Measurements from ENCODE around the gene CBLB. TPM values are rescaled to one million over a fixed set of nuclear protein-coding genes. Genes with fewer than 3 reads are reported as not detected.

Gene CBLB
- total RNA-seq, 6 experiments from 2014 or later: 17.6 to 22.6 (median 20.6) TPM

DNA sequence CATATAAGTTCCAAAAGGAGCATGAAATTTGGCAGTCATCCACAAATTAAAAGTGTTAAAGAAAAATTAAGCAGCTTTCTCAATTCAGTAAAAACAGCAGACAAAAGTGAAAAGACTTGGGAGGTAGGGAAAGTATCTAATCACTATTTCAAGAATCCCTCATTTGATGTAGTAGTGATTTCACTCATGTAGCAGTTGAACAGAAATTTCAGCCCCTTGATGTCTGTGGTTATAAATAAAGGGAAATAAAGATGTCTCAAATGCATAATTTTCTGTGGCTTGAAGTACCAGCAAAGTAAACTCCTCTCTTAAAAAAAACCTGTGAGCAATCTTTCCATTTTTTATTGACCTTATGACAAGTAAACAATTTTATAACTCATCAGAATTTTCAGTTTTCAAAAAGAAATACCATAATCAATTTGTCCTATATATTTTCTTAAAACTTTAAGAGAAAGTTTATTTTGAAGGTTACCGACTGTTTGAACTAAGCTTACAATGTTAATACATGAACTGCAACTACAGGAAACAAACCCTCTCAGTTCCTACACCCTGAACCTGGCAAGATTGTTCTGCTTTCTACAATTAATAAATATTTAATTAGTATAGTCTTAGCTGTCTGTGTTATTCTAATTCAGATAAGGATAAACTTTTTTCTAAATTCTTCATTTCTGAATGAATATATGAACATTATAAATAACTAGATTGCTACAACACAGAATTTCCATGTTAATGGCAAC, 94.2 kb downstream of the CBLB start:
- no peak overlapping the region for H3K27ac Mint-ChIP-seq
- TF ChIP-seq, protein P1, sequence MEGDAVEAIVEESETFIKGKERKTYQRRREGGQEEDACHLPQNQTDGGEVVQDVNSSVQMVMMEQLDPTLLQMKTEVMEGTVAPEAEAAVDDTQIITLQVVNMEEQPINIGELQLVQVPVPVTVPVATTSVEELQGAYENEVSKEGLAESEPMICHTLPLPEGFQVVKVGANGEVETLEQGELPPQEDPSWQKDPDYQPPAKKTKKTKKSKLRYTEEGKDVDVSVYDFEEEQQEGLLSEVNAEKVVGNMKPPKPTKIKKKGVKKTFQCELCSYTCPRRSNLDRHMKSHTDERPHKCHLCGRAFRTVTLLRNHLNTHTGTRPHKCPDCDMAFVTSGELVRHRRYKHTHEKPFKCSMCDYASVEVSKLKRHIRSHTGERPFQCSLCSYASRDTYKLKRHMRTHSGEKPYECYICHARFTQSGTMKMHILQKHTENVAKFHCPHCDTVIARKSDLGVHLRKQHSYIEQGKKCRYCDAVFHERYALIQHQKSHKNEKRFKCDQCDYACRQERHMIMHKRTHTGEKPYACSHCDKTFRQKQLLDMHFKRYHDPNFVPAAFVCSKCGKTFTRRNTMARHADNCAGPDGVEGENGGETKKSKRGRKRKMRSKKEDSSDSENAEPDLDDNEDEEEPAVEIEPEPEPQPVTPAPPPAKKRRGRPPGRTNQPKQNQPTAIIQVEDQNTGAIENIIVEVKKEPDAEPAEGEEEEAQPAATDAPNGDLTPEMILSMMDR (IDR thresholded peaks at IDR 0.05): no peak
- no peak overlapping the region for H3K4me3 Mint-ChIP-seq
- H3K27me3 Mint-ChIP-seq (ENCODE audit: insufficient read depth): no peaks in the 10 kb centered on the region; the same call in 1 of the 2 replicates
- DNase-seq: no peak
- peaks cover 14% of the 10 kb centered on the region for H3K36me3 Mint-ChIP-seq (ENCODE audit: low read depth)
- H3K9me3 Mint-ChIP-seq: no peaks in the 10 kb centered on the region
- peaks cover 10% of the 10 kb centered on the region for H3K4me1 Mint-ChIP-seq (ENCODE audit: low read depth)

DNA sequence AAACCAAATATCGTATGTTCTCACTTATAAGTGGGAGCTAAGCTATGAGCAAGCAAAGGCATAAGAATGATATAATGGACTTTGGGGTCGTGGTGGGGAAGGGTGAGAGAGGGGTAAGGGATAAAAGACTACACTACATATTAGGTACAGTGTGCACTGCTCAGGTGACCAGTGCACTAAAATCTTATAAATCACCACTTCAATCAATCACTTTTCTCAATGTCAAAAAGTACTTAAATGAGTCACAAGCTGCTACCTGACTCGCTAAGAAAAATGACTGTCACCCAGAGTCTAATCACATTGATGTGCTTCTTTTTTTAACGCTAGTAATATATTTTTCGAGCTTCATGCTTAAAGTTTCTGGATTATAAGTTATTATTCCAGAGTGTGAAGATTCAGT, 95.5 kb downstream of the CBLB start:
- no peaks in the 10 kb centered on the region; the same call in 1 of the 2 replicates for H3K27me3 Mint-ChIP-seq (ENCODE audit: insufficient read depth)
- peaks cover 10% of the 10 kb centered on the region for H3K4me1 Mint-ChIP-seq (ENCODE audit: low read depth)
- H3K27ac Mint-ChIP-seq: no peak overlapping the region
- H3K9me3 Mint-ChIP-seq: no peaks in the 10 kb centered on the region
- TF ChIP-seq, protein P1 (IDR thresholded peaks at IDR 0.05): no peak
- no peak for DNase-seq
- H3K36me3 Mint-ChIP-seq (ENCODE audit: low read depth): peaks cover 19% of the 10 kb centered on the region
- H3K4me3 Mint-ChIP-seq: no peak overlapping the region

DNA sequence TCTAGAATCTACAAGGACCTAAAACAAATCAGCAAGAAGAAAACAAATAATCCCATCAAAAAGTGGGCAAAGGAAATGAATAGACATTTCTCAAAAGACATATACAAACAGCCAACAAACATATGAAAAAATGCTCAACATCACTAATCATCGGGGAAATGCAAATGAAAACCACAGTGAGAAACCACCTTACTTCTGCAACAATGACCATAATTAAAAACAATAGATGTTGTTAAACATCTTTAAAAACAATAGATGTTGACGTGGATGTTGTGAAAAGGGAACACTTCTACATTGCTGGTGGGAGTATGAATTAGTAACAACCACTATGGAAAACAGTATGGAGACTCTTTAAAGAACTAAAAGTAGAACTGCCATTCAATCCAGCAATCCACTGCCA, 96.2 kb downstream of the CBLB start:
- H3K4me1 Mint-ChIP-seq (ENCODE audit: low read depth): peaks cover 10% of the 10 kb centered on the region
- no peak for DNase-seq
- no peak overlapping the region for H3K4me3 Mint-ChIP-seq
- H3K27me3 Mint-ChIP-seq (ENCODE audit: insufficient read depth): no peaks in the 10 kb centered on the region; the same call in 1 of the 2 replicates
- no peak overlapping the region for H3K27ac Mint-ChIP-seq
- H3K9me3 Mint-ChIP-seq: no peaks in the 10 kb centered on the region
- H3K36me3 Mint-ChIP-seq (ENCODE audit: low read depth): peaks cover 19% of the 10 kb centered on the region
- TF ChIP-seq, protein P1 (IDR thresholded peaks at IDR 0.05): no peak

DNA sequence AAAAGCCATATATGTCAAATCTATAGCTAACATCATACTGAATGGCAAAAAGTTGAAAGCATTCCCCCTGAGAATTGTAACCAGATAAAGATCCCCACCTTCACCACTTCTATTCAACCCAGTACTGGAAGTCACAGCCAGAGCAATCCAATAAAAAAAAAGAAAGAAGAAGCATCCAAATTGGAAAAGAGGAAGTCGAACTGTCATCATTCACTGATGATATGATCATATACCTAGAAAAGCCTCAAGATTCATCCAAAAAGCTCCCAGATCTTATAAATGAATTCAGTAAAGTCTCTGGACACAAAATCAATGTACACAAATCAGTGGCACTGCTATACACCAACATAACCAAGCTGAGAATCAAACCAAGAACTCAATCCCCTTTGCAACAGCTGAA, 97.4 kb downstream of the CBLB start:
- H3K4me3 Mint-ChIP-seq: no peak overlapping the region
- H3K27me3 Mint-ChIP-seq (ENCODE audit: insufficient read depth): no peaks in the 10 kb centered on the region; the same call in 1 of the 2 replicates
- peaks cover 19% of the 10 kb centered on the region for H3K36me3 Mint-ChIP-seq (ENCODE audit: low read depth)
- H3K4me1 Mint-ChIP-seq (ENCODE audit: low read depth): no peaks in the 10 kb centered on the region
- H3K9me3 Mint-ChIP-seq: no peaks in the 10 kb centered on the region
- H3K27ac Mint-ChIP-seq: no peak overlapping the region
- no peak for DNase-seq
- TF ChIP-seq, protein P1 (IDR thresholded peaks at IDR 0.05): no peak

DNA sequence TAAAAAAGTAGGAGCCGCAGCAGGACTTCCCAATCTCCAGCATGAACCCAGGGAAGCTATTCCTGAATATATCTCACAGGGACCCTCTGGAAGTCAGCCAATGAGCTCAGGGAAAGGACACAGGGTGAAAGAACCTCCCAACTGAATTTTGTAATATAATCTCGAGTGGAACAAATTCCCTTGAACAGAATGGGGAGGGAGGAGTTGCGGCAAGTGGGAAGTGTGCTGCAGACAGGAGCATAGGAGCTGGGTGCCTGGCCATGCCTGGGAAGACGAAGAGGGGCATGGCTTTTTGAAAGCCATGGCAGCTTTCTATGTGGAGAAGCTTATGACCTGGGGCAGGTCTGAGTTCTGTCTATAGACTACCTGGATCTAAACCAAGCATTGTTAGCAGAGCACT, 98.4 kb downstream of the CBLB start:
- peaks cover 1% of the 10 kb centered on the region; the same call in 1 of the 2 replicates for H3K27me3 Mint-ChIP-seq (ENCODE audit: insufficient read depth)
- TF ChIP-seq, protein P1 (IDR thresholded peaks at IDR 0.05): no peak
- H3K9me3 Mint-ChIP-seq: no peaks in the 10 kb centered on the region
- H3K27ac Mint-ChIP-seq: no peak overlapping the region
- no peak overlapping the region for H3K4me3 Mint-ChIP-seq
- peaks cover 29% of the 10 kb centered on the region for H3K36me3 Mint-ChIP-seq (ENCODE audit: low read depth)
- H3K4me1 Mint-ChIP-seq (ENCODE audit: low read depth): no peaks in the 10 kb centered on the region
- no peak for DNase-seq
